ENCODE measurements around the gene ZNF3.
A peak's percentile ranks its signal among the peaks of the same experiment; 100 is the strongest.

GRCh38 chr7:100065452-100066186, 15.9 kb downstream of the ZNF3 start:
- TF ChIP-seq, protein P1, sequence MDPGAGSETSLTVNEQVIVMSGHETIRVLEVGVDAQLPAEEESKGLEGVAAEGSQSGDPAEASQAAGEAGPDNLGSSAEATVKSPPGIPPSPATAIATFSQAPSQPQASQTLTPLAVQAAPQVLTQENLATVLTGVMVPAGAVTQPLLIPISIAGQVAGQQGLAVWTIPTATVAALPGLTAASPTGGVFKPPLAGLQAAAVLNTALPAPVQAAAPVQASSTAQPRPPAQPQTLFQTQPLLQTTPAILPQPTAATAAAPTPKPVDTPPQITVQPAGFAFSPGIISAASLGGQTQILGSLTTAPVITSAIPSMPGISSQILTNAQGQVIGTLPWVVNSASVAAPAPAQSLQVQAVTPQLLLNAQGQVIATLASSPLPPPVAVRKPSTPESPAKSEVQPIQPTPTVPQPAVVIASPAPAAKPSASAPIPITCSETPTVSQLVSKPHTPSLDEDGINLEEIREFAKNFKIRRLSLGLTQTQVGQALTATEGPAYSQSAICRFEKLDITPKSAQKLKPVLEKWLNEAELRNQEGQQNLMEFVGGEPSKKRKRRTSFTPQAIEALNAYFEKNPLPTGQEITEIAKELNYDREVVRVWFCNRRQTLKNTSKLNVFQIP (CRISPR knock-in tag; IDR thresholded peaks at IDR 0.05; ENCODE audit: borderline replicate concordance, low read depth): peak; percentile 76; the same call in 1 of the 2 replicates
- no peak for TF ChIP-seq BACH2 (CRISPR knock-in tag; IDR thresholded peaks at IDR 0.05; ENCODE audit: borderline replicate concordance)
- no peak for TF ChIP-seq ARNTL (CRISPR knock-in tag; IDR thresholded peaks at IDR 0.05; ENCODE audit: borderline replicate concordance, low read depth)
- TF ChIP-seq SNAI2 (CRISPR knock-in tag; IDR thresholded peaks at IDR 0.05): peak; percentile 91

All from SK-N-SH treated with all-trans-retinoic acid at 6 μM for 48 hours (cell line).